Kidney tubule cell (primary cell): ENCODE results near the gene OGFR.

ENCODE experiments used
- DNase-seq: peaks from one replicate; pipeline ENCODE4 v3.0.0-alpha.2; 2018; ENCODE audit warnings: low spot score

Gene OGFR

GRCh38 chr20:62769346-62770071, 35.1 kb upstream of the OGFR start:
- no peak for DNase-seq

DNA sequence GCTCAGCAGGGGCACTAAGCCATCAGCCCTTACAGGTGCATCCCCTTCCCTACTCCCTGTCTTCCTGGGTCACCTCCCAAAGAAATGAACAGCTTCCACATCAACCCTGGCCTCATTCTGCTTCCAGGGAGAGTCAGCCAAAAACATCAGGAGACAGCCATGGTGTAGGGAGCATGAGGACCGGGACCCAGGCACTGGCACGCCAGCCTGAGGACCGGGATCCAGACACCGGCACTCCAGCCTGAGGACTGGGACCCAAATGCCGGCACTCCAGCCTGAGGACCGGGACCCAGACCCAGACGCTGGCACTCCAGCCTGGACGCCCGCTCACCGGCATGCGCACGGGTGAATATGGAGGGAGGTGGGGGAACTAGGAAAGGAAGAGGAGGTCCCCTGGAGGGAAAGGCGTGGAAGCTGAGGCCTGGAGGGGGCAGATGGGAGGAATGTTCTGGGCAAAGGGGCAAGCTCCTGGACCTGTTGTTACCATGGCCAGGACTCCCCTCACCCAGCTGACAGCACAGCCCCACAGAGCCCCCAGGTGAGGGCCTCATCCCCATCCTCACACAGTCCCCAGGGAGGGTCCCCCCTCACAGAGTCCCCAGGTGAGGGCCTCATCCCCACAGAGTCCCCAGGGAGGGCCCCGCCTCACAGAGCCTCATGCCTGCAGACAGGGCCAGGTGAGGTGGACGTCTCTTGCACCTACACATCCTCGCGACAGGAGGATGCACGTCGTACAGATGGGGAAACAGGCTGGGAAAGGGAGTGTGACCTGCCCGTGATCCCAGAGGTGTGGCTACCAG, 34.3 kb upstream of the OGFR start:
- DNase-seq: no peak

- DNase-seq: no peak
These were observed 33.7 kb upstream of the OGFR start for GRCh38 chr20:62770916-62771315.

GRCh38 chr20:62771396-62772102, 33.1 kb upstream of the OGFR start:
- no peak for DNase-seq

- no peak for DNase-seq
These were observed 32.5 kb upstream of the OGFR start for GRCh38 chr20:62772103-62772611.

GRCh38 chr20:62772619-62772989, 32.0 kb upstream of the OGFR start:
- DNase-seq: no peak

DNA sequence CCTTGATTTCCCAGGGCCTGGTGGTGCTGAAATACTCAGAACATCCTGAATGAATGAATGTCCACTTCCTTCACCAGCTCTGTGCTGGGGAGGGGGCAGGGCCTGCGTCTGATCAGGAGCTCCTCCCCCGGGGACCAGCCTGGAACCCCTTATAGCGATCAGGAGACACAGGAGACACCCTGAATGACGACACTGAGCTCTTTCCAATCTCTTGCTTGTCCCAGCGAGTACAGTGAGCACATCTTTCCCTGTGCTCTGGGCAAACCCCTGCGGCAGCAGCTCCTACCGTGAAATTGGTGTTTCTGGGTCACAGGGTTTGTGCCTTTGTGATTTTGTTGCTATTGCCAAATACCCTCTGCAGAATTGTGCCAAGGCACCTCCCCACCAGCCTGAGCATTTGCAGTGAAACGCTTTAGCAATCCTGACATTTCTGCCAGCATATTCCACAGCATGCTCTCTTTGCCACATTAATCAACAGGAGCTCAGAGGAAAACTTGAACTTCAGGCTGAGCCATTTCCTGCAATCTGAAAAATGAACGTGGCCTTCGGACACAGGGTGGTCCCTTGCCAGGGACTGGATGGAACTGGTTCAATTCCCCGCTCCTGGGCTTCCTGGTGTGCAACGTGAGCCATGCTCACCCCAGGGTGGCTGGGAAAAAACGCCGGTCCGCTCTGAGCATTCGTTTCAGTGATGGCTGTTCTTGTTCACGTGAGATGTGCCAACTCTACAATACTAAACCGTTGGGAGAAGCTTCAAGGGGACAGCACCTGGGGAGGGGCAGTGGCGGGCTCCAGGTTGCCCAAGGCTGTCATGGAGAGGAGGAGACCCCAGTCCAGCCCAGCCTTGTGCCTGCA, 31.4 kb upstream of the OGFR start:
- DNase-seq: peak; percentile 35

DNA sequence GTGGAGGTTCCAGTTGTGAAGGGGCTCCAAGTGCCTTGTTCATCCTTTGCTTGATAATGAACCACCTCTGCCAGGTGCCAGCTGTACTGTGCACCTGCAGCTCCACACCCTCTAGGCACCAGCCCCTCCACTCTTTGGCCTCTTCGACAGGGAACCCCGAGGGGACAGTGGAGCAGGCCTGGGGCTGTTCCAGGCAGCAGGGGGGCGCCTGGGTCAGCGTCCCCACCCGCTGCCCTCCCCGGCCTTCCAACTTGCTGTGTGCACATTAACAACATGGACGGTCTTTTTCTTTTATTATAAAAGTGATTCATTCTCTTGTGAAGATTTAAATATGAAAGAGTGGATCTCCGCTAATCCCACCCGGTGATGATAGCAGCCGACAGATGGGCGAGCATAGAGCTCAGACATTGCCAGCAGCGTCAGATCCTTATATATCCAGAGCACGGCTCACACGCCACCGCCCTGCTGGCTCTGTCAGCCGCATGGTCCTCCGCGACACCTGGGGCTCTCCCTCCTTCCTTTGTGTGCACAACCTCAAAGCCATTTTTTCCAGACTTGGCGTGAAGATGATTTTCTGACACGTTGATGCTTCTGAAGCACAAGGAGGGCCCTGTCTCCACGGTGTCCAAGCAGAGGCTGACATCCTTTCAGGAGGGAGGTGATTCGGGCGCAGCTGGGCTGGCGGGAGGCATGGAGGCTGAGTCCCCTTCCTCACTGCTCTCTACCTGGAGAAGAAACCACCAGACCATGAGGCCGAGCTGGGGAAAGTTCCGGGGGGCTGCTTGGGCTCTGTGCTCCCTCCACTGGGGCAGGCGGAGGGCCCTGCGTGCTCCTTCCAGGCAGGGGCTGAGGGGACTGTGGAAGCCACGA, 30.6 kb upstream of the OGFR start:
- DNase-seq: no peak

- DNase-seq: no peak
These were observed 29.9 kb upstream of the OGFR start for GRCh38 chr20:62774762-62775161.

DNA sequence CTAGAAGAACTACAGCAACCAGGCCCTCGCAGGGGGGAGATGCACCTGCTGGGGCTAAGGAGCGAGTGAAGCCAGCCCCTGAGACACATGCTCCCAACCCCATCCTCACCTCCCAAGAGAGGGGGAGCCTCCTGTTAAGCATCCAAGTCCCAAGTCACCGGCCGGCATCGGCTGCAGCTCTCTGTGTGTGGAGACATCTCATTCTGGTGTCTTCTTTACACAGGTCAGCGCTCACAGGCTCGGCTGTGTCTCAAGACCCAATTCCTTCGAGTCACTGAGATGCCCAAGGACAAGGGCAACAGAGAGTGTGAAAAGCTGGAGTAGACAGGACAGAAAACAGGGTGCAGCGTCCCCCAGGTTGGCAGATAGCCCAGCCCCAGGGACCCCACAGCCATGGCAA, 29.4 kb upstream of the OGFR start:
- no peak for DNase-seq

DNA sequence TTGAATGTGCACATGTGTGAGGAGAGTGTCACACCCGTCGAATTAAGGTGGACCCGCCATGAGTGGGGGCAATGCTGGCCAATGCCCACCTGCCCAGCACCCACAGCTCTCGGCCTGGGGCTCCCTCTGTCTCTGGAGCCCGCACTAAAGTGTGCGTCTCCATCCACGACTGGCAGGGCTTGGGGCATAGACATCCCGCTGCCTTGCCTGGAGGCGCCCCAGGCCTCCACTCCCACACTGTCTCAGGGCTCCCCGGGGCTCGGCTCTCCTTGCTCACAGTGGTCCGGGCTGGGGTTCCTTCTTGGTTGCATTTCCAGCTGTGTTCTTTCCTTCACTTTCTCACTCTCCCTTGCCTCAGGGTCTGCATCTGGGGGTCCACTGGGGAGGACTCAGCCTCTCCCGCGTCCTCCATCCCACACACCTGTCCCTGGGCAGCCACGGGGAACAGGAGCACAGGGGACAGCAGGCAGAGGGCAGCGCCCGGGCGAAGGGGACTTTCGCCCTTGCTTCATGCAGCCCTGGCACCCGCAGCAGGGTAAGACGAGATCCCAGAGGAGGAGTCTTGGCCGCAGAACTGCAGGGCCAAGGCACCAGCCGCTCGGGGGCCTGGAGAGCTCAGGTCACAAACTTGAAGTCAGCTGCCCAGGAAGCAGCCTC, 28.5 kb upstream of the OGFR start:
- no peak for DNase-seq

DNA sequence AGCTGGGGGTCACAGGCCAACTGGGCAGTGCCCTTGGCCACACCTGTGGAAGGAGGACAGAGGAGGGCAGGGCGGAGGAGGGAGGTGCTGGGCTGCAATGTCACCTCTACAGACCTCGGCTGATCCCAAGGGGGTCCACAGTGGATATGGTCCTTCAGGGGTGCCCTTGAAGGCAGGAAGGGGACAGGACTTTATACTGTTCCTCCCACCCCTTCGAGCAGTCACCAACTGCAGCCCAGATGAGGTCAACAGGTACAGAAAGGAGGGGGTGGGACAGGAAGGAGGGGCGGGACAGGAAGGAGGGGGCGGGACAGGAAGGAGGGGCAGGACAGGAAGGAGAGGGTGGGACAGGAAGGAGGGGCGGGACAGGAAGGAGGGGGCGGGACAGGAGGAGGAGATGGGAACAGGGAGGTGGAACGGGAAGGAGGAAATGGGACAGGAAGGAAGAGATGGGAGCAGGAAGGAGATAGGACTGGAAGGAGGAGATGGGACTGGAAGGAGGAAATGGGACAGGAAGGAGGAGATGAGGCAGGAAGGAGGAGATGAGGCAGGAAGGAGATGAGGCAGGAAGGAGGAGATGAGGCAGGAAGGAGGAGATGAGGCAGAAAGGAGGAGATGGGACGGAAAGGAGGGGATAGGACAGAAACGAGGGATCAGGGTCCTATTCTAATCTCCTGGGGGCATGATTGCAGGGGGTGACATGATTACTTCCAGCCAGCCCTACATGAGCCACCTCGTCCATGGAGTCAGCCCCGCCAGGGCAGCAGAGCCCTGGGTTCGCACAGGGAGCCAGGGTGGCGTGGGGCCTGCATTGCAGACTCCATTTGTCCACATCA, 27.7 kb upstream of the OGFR start:
- DNase-seq: peak; percentile 74

GRCh38 chr20:62777528-62777830, 27.2 kb upstream of the OGFR start:
- no peak for DNase-seq

DNA sequence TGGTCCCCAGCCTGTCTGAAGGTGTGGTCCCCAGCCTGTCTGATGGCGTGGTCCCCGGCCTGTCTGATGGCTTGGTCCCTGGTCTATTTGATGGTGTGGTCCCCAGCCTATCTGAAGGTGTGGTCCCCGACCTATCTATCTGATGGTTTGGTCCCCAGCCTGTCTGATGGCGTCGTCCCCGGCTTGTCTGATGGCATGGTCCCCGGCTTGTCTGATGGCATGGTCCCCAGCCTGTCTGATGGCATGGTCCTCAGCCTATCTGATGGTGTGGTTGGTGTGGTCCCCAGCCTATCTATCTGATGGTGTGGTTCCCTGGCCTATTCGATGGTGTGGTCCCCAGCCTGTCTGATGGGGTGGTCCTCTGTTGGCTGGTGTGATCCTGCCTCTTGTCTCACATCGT, 26.6 kb upstream of the OGFR start:
- DNase-seq: no peak

- no peak for DNase-seq
These were observed 25.8 kb upstream of the OGFR start for GRCh38 chr20:62778601-62779416.

- DNase-seq: no peak
These were observed 25.3 kb upstream of the OGFR start for GRCh38 chr20:62779417-62779685.

DNA sequence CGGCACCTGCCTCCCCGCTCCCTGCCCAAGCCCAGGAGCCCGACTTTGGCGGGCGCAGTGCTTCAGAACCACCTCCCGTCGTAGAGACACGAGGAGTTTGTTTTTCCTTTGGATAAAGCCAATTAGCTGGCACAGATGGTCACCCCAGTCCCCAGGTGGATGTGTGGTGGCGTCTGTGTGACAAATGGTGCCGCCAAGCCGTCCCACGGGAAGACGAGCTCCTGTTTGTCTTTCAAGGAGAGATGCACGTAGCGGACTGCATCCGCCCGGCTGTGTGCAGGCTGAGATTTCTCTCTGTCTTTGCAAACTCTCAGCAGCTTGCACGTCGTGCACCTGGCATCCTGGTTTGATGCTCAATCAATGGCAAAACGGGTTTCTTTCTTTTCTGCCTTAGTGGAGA, 24.4 kb upstream of the OGFR start:
- no peak for DNase-seq

DNA sequence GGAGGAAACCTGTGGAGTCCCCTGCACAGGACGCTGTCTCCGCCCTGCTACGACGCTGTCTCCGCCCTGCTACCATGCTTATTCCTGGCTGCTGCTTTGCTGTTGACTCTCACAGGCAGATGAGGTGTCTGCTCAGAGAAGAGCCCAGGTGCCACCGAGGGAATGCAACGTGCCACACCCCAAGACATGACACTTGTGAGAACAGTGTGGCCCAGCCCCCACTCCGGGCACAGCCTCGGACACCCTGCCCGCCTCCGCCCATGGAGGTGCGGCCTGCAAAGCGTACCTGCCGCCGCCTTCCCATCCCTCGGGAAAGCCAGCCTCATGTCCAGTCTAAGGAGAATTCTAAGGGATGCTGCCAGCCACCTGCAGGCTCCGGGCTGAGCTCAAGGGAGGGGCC, 23.9 kb upstream of the OGFR start:
- no peak for DNase-seq
